Ishikawa (cell line): ENCODE measurements around the gene KRTAP10-7.
A peak's percentile ranks its signal among the peaks of the same experiment; 100 is the strongest.

Source experiments
- CEBPB ChIP-seq: IDR thresholded peaks from 2 replicates; pipeline ENCODE4 v1.6.1; 2012
- CREB1 ChIP-seq: IDR thresholded peaks from 2 replicates; pipeline ENCODE4 v1.6.1; 2012; ENCODE audit warnings: low read depth
- EGR1 ChIP-seq: IDR thresholded peaks from 2 replicates; pipeline ENCODE4 v1.6.1; 2012
- EP300 ChIP-seq: IDR thresholded peaks from 2 replicates; pipeline ENCODE4 v1.6.1; 2012; ENCODE audit warnings: borderline replicate concordance
- FOXM1 ChIP-seq: IDR thresholded peaks from 2 replicates; pipeline ENCODE4 v1.6.1; 2012; ENCODE audit warnings: low read depth, borderline replicate concordance
- MAX ChIP-seq: IDR thresholded peaks from 2 replicates; pipeline ENCODE4 v1.6.1; 2012
- NFIC ChIP-seq: IDR thresholded peaks from 2 replicates; pipeline ENCODE4 v1.6.1; 2012
- RAD21 ChIP-seq: IDR thresholded peaks from 2 replicates; pipeline ENCODE4 v1.6.1; 2012; ENCODE audit warnings: low read depth
- TAF1 ChIP-seq: IDR thresholded peaks from 2 replicates; pipeline ENCODE4 v1.6.1; 2012; ENCODE audit warnings: low read depth, mild to moderate bottlenecking
- TCF12 ChIP-seq: IDR thresholded peaks from 2 replicates; pipeline ENCODE4 v1.6.1; 2012; ENCODE audit warnings: low read depth
- TEAD4 ChIP-seq: IDR thresholded peaks from 2 replicates; pipeline ENCODE4 v1.6.1; 2012
- YY1 ChIP-seq: IDR thresholded peaks from 2 replicates; pipeline ENCODE4 v1.6.1; 2012; ENCODE audit warnings: low read depth
- ZBTB7A ChIP-seq: IDR thresholded peaks from 2 replicates; pipeline ENCODE4 v1.6.1; 2012; ENCODE audit warnings: low read depth
- TF ChIP-seq, protein P1 (sequence below): IDR thresholded peaks from 2 replicates; pipeline ENCODE4 v1.6.1; 2012; ENCODE audit warnings: low read depth, mild to moderate bottlenecking
- TF ChIP-seq, protein P2 (sequence below): IDR thresholded peaks from 2 replicates; pipeline ENCODE4 v1.6.1; 2012

Gene KRTAP10-7

DNA sequence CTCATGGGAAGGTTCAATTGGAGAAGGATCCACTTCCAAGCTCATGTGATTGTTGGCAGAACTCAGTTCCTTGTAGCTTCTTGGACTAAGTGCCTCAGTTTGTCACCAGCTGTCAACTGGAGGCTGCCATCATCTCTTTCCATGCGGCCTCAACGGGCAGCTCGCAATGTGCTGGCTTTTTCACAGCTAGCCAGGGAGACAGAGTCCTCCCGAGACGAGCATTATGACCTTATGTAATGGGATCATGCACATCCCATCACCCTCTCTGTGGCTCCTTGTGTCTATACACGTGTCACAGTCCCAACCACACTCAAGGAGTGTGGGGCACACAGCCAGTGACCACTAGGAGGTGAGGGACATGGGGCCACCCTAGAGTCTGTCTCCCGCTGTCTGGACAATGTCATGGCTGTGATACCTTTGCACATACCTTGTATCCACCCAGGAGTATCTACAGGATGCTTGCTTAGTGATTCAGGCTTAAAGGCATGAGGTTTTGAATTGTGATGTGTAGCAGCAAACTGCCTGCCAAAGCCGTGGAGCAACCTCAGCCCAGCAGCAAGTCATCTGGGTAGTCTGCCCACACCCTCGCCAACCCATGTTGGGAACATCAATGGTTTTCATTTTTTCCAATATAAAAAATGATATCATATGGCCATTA is 4.2 kb upstream of the KRTAP10-7 start:
- TF ChIP-seq TCF12 (peak; percentile 58), NFIC (peak; percentile 46; the same call in 1 of the 2 replicates), TEAD4 (peak; percentile 78), TAF1 (no peak), CEBPB (no peak), EP300 (peak; percentile 69)

DNA sequence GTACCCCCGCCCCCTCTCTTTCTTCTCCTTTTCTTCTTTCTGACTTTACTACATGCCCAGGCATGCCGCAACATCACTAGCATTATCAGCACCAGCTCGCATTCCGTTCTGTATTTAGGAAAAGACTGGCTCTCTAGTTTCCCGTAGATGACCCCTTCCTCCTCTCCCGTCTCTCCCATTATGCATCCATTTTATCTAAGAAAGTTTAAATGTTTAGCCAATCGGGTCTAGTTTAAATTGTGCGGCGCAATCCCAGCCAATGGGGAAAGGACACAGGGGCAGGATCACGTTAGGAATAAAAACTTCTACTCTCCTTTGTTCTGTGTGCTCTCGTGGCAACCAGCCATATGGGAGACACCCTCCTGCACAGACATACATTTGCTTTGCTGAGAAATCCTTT is 2.3 kb upstream of the KRTAP10-7 start:
- no peak for TF ChIP-seq YY1
- TF ChIP-seq RAD21 = no peak
- no peak for TF ChIP-seq TCF12
- no peak for TF ChIP-seq FOXM1
- no peak for TF ChIP-seq ZBTB7A
- TF ChIP-seq, protein P1, sequence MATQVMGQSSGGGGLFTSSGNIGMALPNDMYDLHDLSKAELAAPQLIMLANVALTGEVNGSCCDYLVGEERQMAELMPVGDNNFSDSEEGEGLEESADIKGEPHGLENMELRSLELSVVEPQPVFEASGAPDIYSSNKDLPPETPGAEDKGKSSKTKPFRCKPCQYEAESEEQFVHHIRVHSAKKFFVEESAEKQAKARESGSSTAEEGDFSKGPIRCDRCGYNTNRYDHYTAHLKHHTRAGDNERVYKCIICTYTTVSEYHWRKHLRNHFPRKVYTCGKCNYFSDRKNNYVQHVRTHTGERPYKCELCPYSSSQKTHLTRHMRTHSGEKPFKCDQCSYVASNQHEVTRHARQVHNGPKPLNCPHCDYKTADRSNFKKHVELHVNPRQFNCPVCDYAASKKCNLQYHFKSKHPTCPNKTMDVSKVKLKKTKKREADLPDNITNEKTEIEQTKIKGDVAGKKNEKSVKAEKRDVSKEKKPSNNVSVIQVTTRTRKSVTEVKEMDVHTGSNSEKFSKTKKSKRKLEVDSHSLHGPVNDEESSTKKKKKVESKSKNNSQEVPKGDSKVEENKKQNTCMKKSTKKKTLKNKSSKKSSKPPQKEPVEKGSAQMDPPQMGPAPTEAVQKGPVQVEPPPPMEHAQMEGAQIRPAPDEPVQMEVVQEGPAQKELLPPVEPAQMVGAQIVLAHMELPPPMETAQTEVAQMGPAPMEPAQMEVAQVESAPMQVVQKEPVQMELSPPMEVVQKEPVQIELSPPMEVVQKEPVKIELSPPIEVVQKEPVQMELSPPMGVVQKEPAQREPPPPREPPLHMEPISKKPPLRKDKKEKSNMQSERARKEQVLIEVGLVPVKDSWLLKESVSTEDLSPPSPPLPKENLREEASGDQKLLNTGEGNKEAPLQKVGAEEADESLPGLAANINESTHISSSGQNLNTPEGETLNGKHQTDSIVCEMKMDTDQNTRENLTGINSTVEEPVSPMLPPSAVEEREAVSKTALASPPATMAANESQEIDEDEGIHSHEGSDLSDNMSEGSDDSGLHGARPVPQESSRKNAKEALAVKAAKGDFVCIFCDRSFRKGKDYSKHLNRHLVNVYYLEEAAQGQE = no peak
- no peak for TF ChIP-seq NFIC
- TF ChIP-seq, protein P2, sequence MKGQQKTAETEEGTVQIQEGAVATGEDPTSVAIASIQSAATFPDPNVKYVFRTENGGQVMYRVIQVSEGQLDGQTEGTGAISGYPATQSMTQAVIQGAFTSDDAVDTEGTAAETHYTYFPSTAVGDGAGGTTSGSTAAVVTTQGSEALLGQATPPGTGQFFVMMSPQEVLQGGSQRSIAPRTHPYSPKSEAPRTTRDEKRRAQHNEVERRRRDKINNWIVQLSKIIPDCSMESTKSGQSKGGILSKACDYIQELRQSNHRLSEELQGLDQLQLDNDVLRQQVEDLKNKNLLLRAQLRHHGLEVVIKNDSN = no peak
- no peak for TF ChIP-seq TAF1
- TF ChIP-seq CEBPB = no peak
- TF ChIP-seq TEAD4 = no peak
- no peak for TF ChIP-seq EGR1

GRCh38 chr21:44599264-44600029 is 950 bp upstream of the KRTAP10-7 start:
- TF ChIP-seq, protein P1 = no peak
- TF ChIP-seq EP300 (no peak), CEBPB (no peak), TAF1 (no peak), CREB1 (no peak), RAD21 (no peak), TCF12 (no peak), ZBTB7A (no peak), TEAD4 (no peak), NFIC (no peak), EGR1 (no peak), YY1 (no peak)
- TF ChIP-seq, protein P2 = no peak

GRCh38 chr21:44601596-44602462 is 1.4 kb downstream of the KRTAP10-7 start:
- TF ChIP-seq CEBPB (no peak), CREB1 (no peak), TCF12 (no peak), EP300 (no peak), FOXM1 (no peak), MAX (no peak), RAD21 (no peak), YY1 (no peak), NFIC (no peak), ZBTB7A (no peak), TEAD4 (no peak), TAF1 (no peak), EGR1 (no peak)
- TF ChIP-seq, protein P2 = no peak
- TF ChIP-seq, protein P1 = no peak
